Mucosa of stomach (tissue), 1 donor: ENCODE measurements around the gene SLC24A1.

Experiments used
- H3K27me3 ChIP-seq: one replicate; pipeline ENCODE4 v1.7.0; 2013; ENCODE audit warnings: mild to moderate bottlenecking, low read length; ENCODE audit not compliant: control insufficient read depth, insufficient read depth
- H3K36me3 ChIP-seq: one replicate; pipeline ENCODE4 v1.7.0; 2013; ENCODE audit warnings: low read length; ENCODE audit not compliant: control insufficient read depth, insufficient read depth
- H3K4me1 ChIP-seq: one replicate; pipeline ENCODE4 v1.7.0; 2013; ENCODE audit warnings: mild to moderate bottlenecking, low read length; ENCODE audit not compliant: control insufficient read depth, insufficient read depth
- H3K4me3 ChIP-seq: one replicate; pipeline ENCODE4 v1.7.0; 2013; ENCODE audit warnings: low read length
- H3K9ac ChIP-seq: one replicate; pipeline ENCODE4 v1.7.0; 2013; ENCODE audit warnings: mild to moderate bottlenecking, low read length, moderate library complexity
- H3K9me3 ChIP-seq: one replicate; pipeline ENCODE4 v1.7.0; 2013; ENCODE audit warnings: mild to moderate bottlenecking, low read length, moderate library complexity; ENCODE audit not compliant: control insufficient read depth
- donor health status: Pancreatic carcinoma.

The SLC24A1 gene

DNA sequence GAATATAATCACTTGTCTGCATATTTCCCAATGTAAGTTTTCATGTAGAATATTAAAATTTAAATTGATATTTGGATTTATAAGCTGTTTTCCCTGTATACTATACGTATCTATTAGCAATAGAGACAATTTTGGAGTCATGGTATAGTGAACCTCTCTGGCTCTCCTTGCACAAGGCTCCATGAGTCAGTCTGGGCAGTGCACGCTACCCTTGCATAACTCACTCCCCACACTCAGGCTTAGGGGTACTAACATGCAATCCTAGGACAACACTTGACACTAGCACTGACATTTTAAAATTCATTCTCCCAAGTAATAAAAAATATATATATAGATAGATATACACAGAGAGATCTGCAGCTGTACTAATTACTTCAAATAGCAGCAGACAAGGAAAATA is 39.2 kb downstream of the SLC24A1 start:
- Histone ChIP-seq H3K4me3 (no peak overlapping the region), H3K36me3 (no peaks in the 10 kb centered on the region)

DNA sequence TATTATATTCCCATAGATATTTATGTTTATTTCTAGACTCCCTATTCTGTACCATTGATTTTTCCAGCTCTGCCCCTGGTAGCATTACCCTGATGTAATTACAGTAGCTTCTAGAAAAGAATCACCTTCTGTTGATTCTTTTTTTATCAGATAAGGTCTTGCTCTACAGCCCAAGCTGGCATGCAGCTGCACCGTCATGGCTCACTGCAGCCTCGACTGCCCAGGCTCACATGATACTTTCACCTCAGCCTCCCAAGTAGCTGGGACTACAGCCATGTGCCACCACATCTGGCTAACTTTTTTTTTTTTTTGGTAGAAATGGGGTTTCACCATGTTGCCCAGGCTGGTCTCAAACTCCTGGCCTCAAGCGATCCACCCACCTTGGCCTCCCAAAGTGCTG is 41.8 kb downstream of the SLC24A1 start:
- Histone ChIP-seq H3K36me3 (no peaks in the 10 kb centered on the region), H3K4me3 (no peak overlapping the region)

More for the DNA sequence above, 39.2 kb downstream of the SLC24A1 start:
- H3K27me3 ChIP-seq = no peaks in the 10 kb centered on the region
- H3K4me1 ChIP-seq = no peaks in the 10 kb centered on the region
- no peak overlapping the region for H3K9ac ChIP-seq
- H3K9me3 ChIP-seq = no peaks in the 10 kb centered on the region

DNA sequence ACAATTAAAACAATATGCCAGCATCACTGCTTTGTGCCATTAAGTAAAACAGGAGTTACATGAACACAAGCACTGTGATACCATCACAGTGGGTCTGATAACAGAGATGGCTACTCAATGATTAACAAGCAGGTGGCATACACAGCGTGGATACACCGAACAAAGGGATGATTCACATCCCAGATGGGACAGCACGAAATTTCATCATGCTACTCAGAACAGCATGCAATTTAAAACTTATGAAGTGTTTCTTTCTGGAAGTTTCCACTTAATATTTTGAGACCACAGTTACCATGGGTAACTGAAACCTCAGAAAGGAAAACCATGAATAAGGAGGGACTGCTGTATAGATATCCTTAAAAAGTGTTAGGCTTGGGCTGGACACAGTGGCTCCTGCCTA is 44.5 kb downstream of the SLC24A1 start:
- Histone ChIP-seq H3K27me3 (no peaks in the 10 kb centered on the region), H3K4me3 (no peak overlapping the region), H3K9ac (no peak overlapping the region), H3K9me3 (no peaks in the 10 kb centered on the region), H3K4me1 (no peaks in the 10 kb centered on the region), H3K36me3 (no peaks in the 10 kb centered on the region)

More for the DNA sequence above, 41.8 kb downstream of the SLC24A1 start:
- no peaks in the 10 kb centered on the region for H3K9me3 ChIP-seq
- H3K27me3 ChIP-seq = no peaks in the 10 kb centered on the region
- no peaks in the 10 kb centered on the region for H3K4me1 ChIP-seq
- no peak overlapping the region for H3K9ac ChIP-seq

DNA sequence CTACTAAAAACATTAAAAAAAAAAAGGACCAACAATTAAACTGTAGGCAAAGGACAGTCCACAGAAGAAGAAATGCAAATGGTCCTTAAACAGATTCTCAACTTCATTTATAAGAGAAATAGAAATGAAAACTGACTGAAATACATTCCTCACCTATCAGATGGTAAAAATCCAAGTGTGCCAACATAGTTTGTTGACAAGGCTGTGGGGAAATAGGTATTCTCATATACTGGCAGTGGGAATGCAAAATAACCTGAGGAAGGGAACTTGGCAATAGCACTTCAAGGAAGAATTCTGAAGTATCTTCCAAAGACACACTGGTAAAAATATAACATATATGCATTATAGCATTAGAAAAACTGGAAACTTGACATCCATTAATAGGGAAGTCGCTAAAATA is 53.8 kb downstream of the SLC24A1 start:
- no peaks in the 10 kb centered on the region for H3K36me3 ChIP-seq
- H3K9me3 ChIP-seq = no peaks in the 10 kb centered on the region
- H3K4me3 ChIP-seq = no peak overlapping the region

DNA sequence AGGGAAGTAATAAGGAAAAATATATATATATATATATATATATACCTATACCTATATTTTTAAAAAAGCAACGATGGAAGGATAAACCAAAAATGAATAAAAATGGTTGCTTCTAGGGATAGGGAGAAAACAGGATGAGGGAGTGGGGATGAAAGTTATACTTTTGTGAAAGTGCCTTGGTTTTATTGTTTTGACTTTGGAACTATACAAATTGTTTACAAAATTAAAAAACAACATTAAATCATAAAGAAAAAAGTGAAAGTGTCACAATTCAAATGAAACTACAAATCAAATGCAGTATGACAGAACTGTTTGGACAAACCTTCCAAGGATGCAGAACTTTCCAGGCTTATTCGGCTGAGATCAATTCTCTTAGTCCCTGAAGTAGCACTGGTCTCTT is 54.4 kb downstream of the SLC24A1 start:
- Histone ChIP-seq H3K9me3 (no peaks in the 10 kb centered on the region), H3K4me3 (no peak overlapping the region), H3K4me1 (no peaks in the 10 kb centered on the region), H3K27me3 (no peaks in the 10 kb centered on the region), H3K36me3 (no peaks in the 10 kb centered on the region), H3K9ac (no peak overlapping the region)

More for the DNA sequence above, 53.8 kb downstream of the SLC24A1 start:
- Histone ChIP-seq H3K9ac (no peak overlapping the region), H3K4me1 (no peaks in the 10 kb centered on the region), H3K27me3 (no peaks in the 10 kb centered on the region)

DNA sequence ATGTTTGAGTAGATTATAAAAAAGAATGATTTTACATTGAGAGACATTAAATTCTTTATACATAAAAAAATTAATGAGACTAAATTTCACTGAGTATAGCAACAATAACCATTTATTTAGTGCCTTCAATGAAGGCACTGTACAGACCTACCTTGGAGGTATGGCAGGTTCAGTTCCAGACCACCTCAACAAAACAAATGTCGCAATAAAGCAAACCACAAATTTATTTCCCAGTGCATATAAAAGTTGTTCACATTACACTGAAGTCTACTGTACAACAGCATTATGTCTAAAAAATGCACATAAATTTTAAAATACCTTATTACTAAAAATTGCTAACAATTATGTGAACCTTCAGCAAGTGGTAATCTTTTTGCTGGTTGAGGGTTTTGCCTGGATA is 58.8 kb downstream of the SLC24A1 start:
- Histone ChIP-seq H3K4me1 (no peaks in the 10 kb centered on the region), H3K9ac (no peak overlapping the region), H3K36me3 (no peaks in the 10 kb centered on the region), H3K9me3 (no peaks in the 10 kb centered on the region), H3K4me3 (no peak overlapping the region), H3K27me3 (no peaks in the 10 kb centered on the region)

DNA sequence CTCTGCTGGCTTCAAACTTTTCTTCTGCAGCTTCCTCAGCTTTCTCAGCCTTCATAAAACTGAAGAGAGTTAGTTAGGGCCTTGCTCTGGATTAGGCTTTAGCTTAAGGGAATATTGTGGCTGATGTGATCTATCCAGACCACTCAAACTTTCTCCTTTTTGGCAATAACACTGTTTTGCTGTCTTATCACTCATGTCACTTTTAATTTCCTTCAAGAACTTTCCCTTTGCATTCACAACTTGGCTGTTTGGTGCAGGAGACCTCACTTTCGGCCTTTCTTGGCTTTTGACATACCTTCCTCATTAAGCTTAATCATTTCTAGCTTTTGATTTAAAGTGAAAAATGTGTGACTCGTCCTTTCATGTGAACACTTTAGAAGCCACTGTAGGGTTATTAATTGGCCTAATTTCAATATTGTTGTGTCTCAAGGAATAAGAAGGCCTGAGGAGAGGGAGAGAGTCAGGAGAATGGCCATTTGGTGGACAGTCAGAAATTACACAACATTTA is 60.7 kb downstream of the SLC24A1 start:
- Histone ChIP-seq H3K4me1 (no peaks in the 10 kb centered on the region), H3K9me3 (no peaks in the 10 kb centered on the region), H3K4me3 (no peak overlapping the region), H3K27me3 (no peaks in the 10 kb centered on the region), H3K36me3 (no peaks in the 10 kb centered on the region), H3K9ac (no peak overlapping the region)

DNA sequence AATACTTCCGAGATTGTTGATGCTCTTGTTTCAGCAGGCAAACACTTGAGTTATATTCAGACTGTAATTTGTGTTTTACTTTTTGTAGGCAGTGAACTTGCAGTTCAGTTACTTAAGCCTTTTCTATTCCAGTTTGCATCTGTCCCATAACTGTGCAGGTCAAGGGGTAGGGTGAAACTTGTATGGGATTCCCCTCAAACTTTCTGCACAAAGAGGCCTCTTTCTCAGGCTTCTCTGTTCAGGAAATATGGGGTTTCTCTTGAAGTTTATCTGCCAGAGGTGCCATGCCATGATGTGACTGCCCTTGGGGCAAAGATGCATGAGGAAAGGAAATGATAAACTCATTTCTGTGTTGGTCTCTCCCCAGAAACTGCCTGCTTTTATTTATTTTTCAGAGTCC is 66.7 kb downstream of the SLC24A1 start:
- no peak overlapping the region for H3K9ac ChIP-seq
- H3K27me3 ChIP-seq = no peaks in the 10 kb centered on the region
- H3K36me3 ChIP-seq = peaks cover 6% of the 10 kb centered on the region
- no peaks in the 10 kb centered on the region for H3K9me3 ChIP-seq
- H3K4me1 ChIP-seq = no peaks in the 10 kb centered on the region
- H3K4me3 ChIP-seq = no peak overlapping the region

DNA sequence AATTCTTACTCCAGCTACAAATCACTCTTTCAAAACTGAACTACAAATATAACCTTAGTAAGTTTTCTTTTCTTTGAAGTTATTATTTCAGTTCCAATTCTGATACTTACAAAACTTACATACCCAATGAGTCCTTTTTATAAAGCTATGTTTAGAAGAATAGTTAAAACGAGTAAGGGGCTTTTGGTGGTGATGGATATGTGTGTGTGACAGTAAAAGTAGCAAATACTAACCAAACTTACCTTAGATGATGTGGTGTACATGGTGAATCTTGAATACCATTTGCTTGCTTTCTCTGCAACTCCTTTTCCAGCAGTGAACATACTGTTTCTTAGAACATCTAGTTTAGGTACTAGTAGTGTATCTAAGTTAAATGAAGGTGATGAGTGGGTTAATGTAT is 68.4 kb downstream of the SLC24A1 start:
- Histone ChIP-seq H3K36me3 (peaks cover 6% of the 10 kb centered on the region), H3K27me3 (no peaks in the 10 kb centered on the region), H3K4me1 (no peaks in the 10 kb centered on the region), H3K9ac (no peak overlapping the region), H3K4me3 (no peak overlapping the region), H3K9me3 (no peaks in the 10 kb centered on the region)

DNA sequence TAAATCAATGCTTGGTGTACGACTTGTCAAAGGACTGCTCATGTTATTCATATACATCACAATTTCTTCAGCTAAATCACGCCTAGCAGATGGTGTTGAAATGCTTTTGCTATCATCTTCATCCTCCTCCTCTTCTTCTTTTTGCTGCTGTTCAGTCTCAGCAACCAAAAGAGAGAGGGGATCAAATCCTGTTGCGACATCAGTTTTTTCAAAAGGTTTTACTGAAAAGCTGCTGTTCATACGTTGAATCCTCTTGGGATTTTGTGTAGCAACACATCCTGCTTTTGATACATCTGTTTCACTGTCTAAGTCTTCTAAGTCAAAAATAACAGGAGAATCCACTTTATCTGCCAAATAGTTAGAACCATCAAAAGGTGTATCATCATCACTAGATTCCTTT is 69.0 kb downstream of the SLC24A1 start:
- H3K9me3 ChIP-seq = no peaks in the 10 kb centered on the region

DNA sequence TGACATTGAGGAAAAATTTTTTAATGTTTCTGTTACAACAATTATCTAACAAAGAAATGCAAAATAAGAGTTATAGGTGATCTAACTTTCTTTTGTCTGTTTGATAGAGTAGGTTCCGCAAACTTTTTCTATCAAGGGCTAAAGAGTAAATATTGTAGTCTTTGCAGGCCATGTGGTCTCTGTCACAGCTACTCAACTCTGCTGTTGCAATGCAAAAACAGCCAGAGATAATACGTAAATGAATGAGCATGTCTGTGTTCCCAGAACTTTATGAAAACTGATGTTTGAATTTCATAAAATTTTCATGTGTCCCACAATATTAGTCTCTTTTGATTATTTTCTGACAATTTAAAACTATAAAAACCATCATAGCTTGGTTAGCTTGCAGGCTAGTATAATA is 73.3 kb downstream of the SLC24A1 start:
- H3K9ac ChIP-seq = no peak overlapping the region
- no peaks in the 10 kb centered on the region for H3K27me3 ChIP-seq
- H3K36me3 ChIP-seq = no peaks in the 10 kb centered on the region
- H3K4me1 ChIP-seq = no peaks in the 10 kb centered on the region
- H3K9me3 ChIP-seq = no peaks in the 10 kb centered on the region
- no peak overlapping the region for H3K4me3 ChIP-seq

More for the DNA sequence above, 69.0 kb downstream of the SLC24A1 start:
- H3K9ac ChIP-seq = no peak overlapping the region
- peaks cover 6% of the 10 kb centered on the region for H3K36me3 ChIP-seq
- H3K4me1 ChIP-seq = no peaks in the 10 kb centered on the region
- H3K4me3 ChIP-seq = no peak overlapping the region
- H3K27me3 ChIP-seq = no peaks in the 10 kb centered on the region
